ENCODE measurements around the gene KCNQ1. TPM values are rescaled to one million over a fixed set of nuclear protein-coding genes. Genes with fewer than 3 reads are reported as not detected.

KCNQ1 gene
- total and polyA plus RNA-seq, 2 donors (not counting 3 experiments of a cell fraction or from before 2014, with no cell fraction given), result 0.07 to 0.09 TPM

DNA sequence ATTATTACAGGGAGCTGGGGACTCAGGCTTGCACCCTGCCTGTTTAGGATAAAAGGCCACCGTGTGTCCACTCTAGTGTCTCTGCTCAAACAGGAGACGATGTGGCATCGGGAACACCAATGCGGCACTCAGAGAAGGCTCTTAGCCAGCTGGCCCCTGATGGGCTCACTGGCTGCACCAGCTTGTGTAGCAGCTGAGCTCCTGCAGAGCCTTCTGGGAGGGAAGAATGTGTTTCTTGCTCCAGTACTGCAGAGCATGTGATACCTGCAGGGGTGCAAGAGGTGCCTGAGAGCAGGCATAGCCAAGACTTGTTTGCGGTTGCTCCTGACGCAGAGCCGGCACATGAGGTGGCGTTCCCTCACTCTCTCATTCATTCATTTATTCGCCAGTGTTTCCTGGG, 299.4 kb downstream of the KCNQ1 start:
- Histone ChIP-seq H3K4me1 (ENCODE audit: control insufficient read depth, extremely low read depth, insufficient read depth, low read length) (no peaks in the 10 kb centered on the region), H4K20me1 (replicated peaks; ENCODE audit: control insufficient read depth, extremely low read depth, insufficient read depth, low read length) (no peaks in the 10 kb centered on the region), H3K9me1 (replicated peaks; ENCODE audit: control insufficient read depth, extremely low read depth, insufficient read depth, low read length) (no peaks in the 10 kb centered on the region), H3K9me3 (replicated peaks; ENCODE audit: control insufficient read depth, insufficient read depth, low read length) (no peaks in the 10 kb centered on the region), H3K36me3 (ENCODE audit: control insufficient read depth in 2 of 2, extremely low read depth in 1 of 2, insufficient read depth in 2 of 2, low read length in 2 of 2) (no peaks in the 10 kb centered on the region), H3K4me3 (replicated peaks in 1 of 3; ENCODE audit: insufficient read depth in 1 of 3, low read depth in 1 of 3, low read length in 3 of 3) (no peak overlapping the region), H3K79me2 (ENCODE audit: control insufficient read depth, insufficient read depth, low read length) (no peaks in the 10 kb centered on the region), H3K9ac (replicated peaks; ENCODE audit: extremely low read depth, insufficient read depth, low read length) (no peak overlapping the region), H3K4me2 (ENCODE audit: insufficient read depth, low read length) (no peak overlapping the region), H3K27ac (ENCODE audit: insufficient read depth, low read depth, low read length) (no peak overlapping the region), H2AFZ (ENCODE audit: low read depth, low read length) (no peak overlapping the region), H3K27me3 (ENCODE audit: control insufficient read depth in 2 of 2, insufficient read depth in 2 of 2, low read length in 2 of 2) (no peaks in the 10 kb centered on the region)
- DNase-seq (ENCODE audit: low read depth, low spot score), result no peak
- dilution Hi-C loops (cut with MboI; ENCODE audit: extremely low pct_ligation_motif_present, low sequenced_read_pairs), result no loop called here
- no TSS peak for BruUV-seq (replicated peaks)
- ChIA-PET CTCF (interaction anchor here (1.4 kb wide), 1 partner anchor 8 kb away, joined by 3 read pairs; no protein-coding TSS in a partner anchor), POLR2A (no interaction called here)
- intact Hi-C loops (cut with micrococcal nuclease), result no loop called here
- FAIRE-seq, result no peak
- TF ChIP-seq POLR2A (IDR thresholded peaks at IDR 0.05; ENCODE audit: low read depth, low read length) (no peak), MAX (IDR thresholded peaks at IDR 0.05; ENCODE audit: insufficient read depth, insufficient read length) (no peak), EZH2 (IDR thresholded peaks at IDR 0.05; ENCODE audit: borderline replicate concordance, low read depth, low read length, severe bottlenecking) (no peak)

GRCh38 chr11:2745511-2745910, 300.7 kb downstream of the KCNQ1 start:
- Histone ChIP-seq H3K36me3 (ENCODE audit: control insufficient read depth in 2 of 2, extremely low read depth in 1 of 2, insufficient read depth in 2 of 2, low read length in 2 of 2) (no peaks in the 10 kb centered on the region), H3K27me3 (ENCODE audit: control insufficient read depth in 2 of 2, insufficient read depth in 2 of 2, low read length in 2 of 2) (no peaks in the 10 kb centered on the region), H3K9ac (replicated peaks; ENCODE audit: extremely low read depth, insufficient read depth, low read length) (no peak overlapping the region), H3K79me2 (ENCODE audit: control insufficient read depth, insufficient read depth, low read length) (no peaks in the 10 kb centered on the region), H3K9me1 (replicated peaks; ENCODE audit: control insufficient read depth, extremely low read depth, insufficient read depth, low read length) (no peaks in the 10 kb centered on the region), H2AFZ (ENCODE audit: low read depth, low read length) (no peak overlapping the region), H3K4me3 (replicated peaks in 1 of 3; ENCODE audit: insufficient read depth in 1 of 3, low read depth in 1 of 3, low read length in 3 of 3) (no peak overlapping the region), H3K4me1 (ENCODE audit: control insufficient read depth, extremely low read depth, insufficient read depth, low read length) (no peaks in the 10 kb centered on the region), H3K9me3 (replicated peaks; ENCODE audit: control insufficient read depth, insufficient read depth, low read length) (no peaks in the 10 kb centered on the region), H3K4me2 (ENCODE audit: insufficient read depth, low read length) (no peak overlapping the region), H3K27ac (ENCODE audit: insufficient read depth, low read depth, low read length) (no peak overlapping the region), H4K20me1 (replicated peaks; ENCODE audit: control insufficient read depth, extremely low read depth, insufficient read depth, low read length) (no peaks in the 10 kb centered on the region)
- no peak for FAIRE-seq
- dilution Hi-C loops (cut with MboI; ENCODE audit: extremely low pct_ligation_motif_present, low sequenced_read_pairs), result no loop called here
- TF ChIP-seq MAX (IDR thresholded peaks at IDR 0.05; ENCODE audit: insufficient read depth, insufficient read length) (no peak), POLR2A (IDR thresholded peaks at IDR 0.05; ENCODE audit: low read depth, low read length) (no peak), MYC (IDR thresholded peaks at IDR 0.05; ENCODE audit: low read depth, low read length) (no peak), GATA2 (IDR thresholded peaks at IDR 0.05; ENCODE audit: insufficient read depth, insufficient read length, low read depth, low read length) (no peak), EZH2 (IDR thresholded peaks at IDR 0.05; ENCODE audit: borderline replicate concordance, low read depth, low read length, severe bottlenecking) (no peak), FOS (IDR thresholded peaks at IDR 0.05; ENCODE audit: borderline replicate concordance, insufficient read depth, low read length) (no peak), POLR2AphosphoS5 (IDR thresholded peaks at IDR 0.05; ENCODE audit: insufficient read depth, low read depth, low read length) (no peak), JUN (IDR thresholded peaks at IDR 0.05; ENCODE audit: borderline replicate concordance, insufficient read depth, insufficient read length, low read depth) (no peak)
- TF ChIP-seq, protein P1, sequence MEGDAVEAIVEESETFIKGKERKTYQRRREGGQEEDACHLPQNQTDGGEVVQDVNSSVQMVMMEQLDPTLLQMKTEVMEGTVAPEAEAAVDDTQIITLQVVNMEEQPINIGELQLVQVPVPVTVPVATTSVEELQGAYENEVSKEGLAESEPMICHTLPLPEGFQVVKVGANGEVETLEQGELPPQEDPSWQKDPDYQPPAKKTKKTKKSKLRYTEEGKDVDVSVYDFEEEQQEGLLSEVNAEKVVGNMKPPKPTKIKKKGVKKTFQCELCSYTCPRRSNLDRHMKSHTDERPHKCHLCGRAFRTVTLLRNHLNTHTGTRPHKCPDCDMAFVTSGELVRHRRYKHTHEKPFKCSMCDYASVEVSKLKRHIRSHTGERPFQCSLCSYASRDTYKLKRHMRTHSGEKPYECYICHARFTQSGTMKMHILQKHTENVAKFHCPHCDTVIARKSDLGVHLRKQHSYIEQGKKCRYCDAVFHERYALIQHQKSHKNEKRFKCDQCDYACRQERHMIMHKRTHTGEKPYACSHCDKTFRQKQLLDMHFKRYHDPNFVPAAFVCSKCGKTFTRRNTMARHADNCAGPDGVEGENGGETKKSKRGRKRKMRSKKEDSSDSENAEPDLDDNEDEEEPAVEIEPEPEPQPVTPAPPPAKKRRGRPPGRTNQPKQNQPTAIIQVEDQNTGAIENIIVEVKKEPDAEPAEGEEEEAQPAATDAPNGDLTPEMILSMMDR (IDR thresholded peaks at IDR 0.05; ENCODE audit: extremely low read depth in 1 of 2, insufficient read depth in 1 of 2, low read depth in 1 of 2, low read length in 2 of 2), result no peak
- ChIA-PET POLR2A (no interaction called here), CTCF (no interaction called here)
- intact Hi-C loops (cut with micrococcal nuclease), result no loop called here
- DNase-seq (ENCODE audit: low read depth, low spot score), result no peak
- BruUV-seq (replicated peaks), result no TSS peak
